Fibroblast of mammary gland (primary cell): ENCODE results near the gene TUBA3E.

ENCODE experiments used
- DNase-seq: peaks from one replicate; pipeline ENCODE4 v3.0.0-alpha.2; 2010; ENCODE audit warnings: low read depth
- H3K4me3 ChIP-seq: 2 replicates; pipeline ENCODE4 v1.5.1; 2011; ENCODE audit warnings: low read depth, mild to moderate bottlenecking, low read length, moderate library complexity; ENCODE audit not compliant: control insufficient read depth
- CTCF ChIP-seq: conservative IDR thresholded peaks from 2 replicates; pipeline ENCODE4 v1.5.1; 2011; ENCODE audit warnings: low read depth, low read length, inconsistent platforms; ENCODE audit not compliant: control insufficient read depth, insufficient read depth

Gene TUBA3E

GRCh38 chr2:130187268-130187667 lies 11.0 kb downstream of the TUBA3E start:
- no peak for TF ChIP-seq CTCF
- H3K4me3 ChIP-seq = no peak overlapping the region
- no peak for DNase-seq

- no peak for DNase-seq
- H3K4me3 ChIP-seq = no peak overlapping the region
- TF ChIP-seq CTCF = no peak
Measured at GRCh38 chr2:130186391-130186790, 11.8 kb downstream of the TUBA3E start.

DNA sequence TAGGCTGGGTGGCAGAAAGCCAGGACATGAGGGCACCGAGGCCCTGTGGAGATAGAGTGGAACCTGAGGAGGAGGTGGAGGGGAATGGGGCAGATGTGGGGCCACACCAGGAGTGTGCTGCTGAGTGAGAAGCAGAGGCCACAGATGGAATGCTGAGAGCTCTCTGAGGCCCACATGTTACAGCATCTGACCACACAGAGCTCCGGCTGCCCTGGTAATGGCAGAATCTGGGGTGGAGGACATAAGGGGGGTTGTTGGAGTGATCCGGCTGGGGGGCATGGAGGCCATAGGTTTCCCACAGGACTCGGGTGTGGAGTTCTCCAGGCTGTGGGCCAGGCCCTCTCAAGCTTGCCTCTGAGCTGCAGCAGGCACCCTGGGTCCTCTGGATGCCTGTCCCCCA lies 12.3 kb downstream of the TUBA3E start:
- no peak overlapping the region for H3K4me3 ChIP-seq

GRCh38 chr2:130185436-130185835 lies 12.8 kb downstream of the TUBA3E start:
- TF ChIP-seq CTCF = no peak
- DNase-seq = no peak
- H3K4me3 ChIP-seq = no peak overlapping the region

More for the DNA sequence above, 12.3 kb downstream of the TUBA3E start:
- no peak for TF ChIP-seq CTCF
- DNase-seq = no peak

GRCh38 chr2:130183512-130184373 lies 14.5 kb downstream of the TUBA3E start:
- peak overlapping the region; percentile 63 for H3K4me3 ChIP-seq
- no peak for TF ChIP-seq CTCF
- peak; percentile 35 for DNase-seq

GRCh38 chr2:130182826-130183511 lies 15.3 kb downstream of the TUBA3E start:
- DNase-seq = peak; percentile 31
- peak overlapping the region; percentile 63 for H3K4me3 ChIP-seq
